NCI-H748 (cell line): ENCODE data around the gene FITM1.

Experiments
- DNase-seq: peaks from one replicate; lab custom pipeline; 2025; ENCODE audit not compliant: unreplicated experiment; lab: John Stamatoyannopoulos, UW

Gene FITM1

DNA sequence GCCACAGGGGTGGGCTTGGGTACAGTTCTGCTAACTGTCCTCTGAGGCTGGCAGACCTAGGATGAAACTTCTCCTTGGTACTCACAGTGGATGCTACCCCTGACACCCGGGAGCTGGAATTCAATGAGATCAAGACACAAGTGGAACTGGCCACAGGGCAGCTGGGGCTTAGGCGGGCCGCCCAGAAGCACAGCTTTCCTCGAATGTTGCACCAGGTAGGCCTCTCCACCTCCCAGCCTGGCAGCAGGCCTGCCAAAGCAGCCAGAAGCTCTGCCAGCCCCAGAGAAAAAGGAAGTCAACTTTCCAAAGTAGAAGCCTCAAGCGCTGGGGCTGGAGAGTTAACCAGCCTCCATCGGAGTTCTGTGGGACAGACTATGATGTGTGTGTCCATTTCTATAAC lies 13.3 kb upstream of the FITM1 start:
- DNase-seq = no peak

DNA sequence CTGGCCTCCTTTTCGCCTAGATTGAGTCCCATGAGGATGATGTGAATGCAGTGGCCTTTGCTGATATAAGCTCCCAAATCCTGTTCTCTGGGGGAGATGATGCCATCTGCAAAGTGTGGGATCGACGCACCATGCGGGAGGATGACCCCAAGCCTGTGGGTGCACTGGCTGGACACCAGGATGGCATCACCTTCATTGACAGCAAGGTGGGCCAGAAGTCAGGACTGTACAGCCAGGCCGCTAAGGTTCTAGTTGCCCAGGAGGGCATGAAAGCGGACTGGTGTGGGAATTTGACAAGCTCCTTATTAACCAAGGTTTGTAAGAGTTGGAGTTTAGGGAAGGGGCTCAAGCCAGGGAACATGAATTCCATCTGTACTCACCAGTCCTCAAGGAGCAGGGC lies 10.8 kb upstream of the FITM1 start:
- no peak for DNase-seq

DNA sequence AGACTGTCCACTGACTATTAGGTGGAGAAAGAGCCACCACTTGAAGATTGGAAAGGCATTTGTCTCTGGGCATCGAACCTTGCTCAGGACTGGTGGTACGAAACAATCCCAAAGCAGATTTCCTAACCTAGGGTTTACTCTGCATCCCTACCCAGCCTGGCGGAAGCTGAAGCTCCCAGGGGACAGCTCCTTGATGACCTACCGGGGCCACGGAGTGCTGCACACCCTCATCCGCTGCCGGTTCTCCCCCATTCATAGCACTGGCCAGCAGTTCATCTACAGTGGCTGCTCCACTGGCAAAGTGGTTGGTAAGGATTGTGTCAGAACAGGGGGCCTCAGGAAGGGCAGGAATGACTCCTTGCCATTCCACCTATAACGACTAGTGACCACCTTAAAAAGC lies 9.2 kb upstream of the FITM1 start:
- DNase-seq = no peak

DNA sequence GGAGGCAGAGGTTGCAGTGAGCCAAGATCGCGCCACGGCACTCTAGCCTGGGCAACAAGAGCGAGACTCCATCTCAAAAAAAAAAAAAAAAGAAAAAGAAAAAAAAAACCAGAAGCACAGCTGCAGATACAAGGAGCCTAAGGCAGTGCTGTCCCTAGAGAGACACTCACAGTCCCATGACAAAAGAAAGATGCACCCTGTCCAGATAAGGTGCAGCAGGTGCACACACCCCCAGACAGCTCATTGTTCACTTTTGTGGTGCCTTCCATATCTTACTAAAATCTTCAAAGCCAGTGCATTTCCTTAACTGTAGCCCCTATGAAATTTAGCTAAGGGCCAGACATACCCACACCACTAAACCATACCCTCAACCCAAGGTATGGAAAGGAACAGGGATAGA lies 8.0 kb upstream of the FITM1 start:
- DNase-seq = no peak

DNA sequence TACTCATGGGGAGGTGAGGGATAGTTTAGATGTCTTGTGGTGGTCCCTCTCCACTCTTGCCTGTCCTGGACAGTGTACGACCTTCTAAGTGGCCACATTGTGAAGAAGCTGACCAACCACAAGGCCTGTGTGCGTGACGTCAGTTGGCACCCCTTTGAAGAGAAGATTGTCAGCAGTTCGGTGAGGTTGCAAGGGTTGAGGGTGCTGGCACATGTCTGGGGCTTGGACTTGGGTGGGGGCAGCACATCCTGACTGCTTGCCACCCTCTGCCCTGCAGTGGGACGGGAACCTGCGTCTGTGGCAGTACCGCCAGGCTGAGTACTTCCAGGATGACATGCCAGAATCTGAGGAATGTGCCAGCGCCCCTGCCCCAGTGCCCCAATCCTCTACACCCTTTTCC lies 7.6 kb upstream of the FITM1 start:
- DNase-seq = no peak

DNA sequence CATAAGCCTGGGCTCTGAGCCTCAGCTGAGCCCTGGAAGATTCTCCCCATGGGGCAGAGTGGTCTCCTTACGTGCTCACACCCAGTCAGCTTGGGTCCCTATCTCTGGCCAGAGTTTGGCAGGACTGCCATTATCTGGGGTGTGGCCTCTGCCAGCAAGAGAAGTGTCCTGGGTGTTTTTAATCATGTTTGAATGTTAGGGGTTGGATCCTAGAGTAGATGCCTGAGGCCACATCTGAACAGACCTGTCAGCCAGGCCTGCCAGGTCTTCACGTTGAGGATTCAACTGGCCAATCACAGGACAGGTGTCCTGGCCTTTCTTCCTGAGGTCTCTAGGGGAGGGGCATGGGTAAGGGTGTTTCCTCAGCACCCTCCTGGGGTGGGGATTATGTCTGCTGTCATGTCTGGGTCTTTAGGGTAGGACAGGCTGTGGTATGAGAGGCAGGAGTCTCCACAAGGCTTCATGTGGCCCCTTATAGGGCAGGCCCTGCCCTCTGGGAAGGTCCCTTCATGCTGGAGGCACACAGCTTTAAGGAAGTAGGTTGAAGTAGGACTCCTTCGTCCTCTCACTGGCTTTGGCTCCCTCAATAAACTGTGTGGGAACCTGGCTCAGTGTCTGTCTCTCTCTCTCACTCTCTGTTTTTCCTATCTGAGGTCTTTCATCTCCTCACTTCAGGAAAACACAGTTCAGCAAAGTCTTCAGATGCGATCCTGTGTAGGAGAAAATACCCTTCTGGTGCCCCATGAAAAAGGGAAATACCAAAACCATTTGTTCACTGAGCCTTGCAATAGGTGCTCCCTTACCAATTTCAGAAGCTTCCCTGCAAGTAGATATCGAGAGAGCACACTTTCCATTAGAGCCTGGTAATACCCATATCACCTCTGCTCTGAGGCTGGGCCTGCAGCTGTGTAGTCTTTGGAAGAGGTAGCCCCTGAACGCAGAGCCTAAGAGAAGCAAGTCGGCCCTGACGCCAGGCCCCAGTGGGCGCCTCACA lies 6.7 kb upstream of the FITM1 start:
- no peak for DNase-seq

DNA sequence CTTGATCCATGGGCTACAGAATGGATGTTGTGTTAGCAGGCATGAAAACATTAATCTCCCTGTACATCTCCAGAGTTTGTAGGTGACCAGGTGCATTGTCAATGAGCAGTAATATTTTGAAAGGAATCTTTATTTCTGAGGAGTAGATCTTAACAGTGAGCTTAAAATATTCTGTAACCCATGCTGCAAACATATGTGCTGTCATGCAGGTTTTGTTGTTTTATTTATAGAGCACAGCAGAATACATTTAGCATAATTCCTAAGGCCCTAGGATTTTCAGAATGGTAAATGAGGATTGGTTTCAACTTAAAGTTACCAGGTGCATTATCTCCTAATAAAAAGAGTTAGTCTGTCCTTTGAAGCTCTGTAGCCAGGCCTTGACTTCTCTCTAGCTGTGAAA lies 3.5 kb upstream of the FITM1 start:
- DNase-seq = no peak

DNA sequence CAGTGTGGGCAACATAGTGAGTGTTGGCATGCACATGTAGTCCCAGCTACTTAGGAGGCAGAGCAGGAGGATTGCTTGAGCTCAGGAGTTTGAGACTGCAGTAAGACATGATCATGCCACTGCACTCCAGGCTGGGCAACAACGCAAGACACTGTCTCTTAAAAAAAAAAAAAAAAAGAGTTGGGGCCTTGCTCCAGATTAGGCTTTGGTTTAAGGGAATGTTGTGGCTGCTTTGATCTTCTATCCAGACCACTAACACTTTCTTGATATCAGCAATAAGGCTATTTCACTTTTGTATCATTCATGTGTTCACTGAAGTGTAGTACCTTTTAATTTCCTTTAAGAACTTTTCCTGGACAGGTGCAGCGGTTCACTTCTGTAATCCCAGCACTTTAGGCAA lies 2.8 kb upstream of the FITM1 start:
- no peak for DNase-seq

DNA sequence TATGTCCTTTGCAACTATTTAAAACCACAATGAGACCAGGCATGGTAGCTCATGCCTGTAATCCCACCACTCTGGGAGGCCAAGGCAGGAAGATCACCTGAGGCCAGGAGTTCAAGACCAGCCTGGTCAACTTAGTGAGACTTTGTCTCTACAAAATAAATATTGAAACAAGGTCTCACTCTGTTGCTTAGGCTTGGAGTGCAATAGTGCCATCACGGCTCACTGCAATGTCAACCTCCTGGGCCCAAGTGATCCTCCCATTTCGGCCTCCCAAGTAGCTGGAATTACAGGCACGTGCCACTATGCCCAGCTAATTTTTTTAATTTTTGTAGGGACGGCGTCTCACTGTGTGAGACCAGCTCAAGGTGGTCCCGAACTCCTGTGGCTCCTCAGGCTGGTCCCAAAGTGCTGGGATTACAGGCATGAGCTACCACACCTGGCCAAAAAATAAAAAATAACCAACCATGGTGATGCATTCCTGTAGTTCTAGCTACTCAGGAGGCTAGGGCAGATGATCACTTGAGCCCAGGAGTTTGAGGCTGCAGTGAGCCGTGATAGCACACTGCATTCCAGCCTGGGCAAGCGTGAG lies 955 bp upstream of the FITM1 start:
- DNase-seq = no peak

DNA sequence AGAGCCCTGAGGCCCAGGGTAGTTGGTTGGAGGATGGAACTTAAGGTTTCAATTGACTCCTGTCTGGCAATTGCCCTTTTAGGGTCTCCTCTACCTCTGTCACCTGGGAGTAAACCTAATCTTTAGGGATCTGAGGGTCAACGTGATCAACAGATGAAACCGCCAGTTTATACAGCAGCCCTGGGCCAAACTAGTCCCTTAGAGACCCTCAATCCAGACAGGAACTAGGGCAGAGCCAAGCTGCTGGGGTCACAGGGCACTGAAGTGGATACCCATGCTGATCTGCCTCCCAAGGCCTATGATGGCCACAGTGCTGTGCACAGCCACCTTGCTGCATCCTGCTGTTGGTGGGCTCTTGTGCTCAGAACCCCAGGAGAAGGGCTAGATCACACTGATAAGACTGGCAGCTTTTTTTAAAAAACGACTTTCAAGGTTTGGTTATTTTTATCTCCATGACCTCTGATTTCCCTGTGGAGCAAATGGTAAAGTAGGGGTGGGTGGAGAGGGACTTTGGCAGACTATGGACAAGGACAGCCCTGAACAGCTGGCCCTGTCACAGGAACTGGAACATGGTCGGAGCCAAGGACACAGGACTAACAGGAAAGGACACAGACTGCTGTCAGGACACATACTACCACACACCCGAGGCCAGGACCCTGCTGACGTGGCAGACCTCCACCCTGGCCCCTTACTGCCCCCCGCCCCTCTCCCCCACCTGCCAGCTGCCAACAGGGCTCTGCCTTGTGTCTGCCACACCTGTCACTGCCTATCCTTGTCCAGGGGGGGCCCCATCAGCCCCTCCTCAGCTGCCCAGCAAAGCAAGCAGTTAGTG lies 474 bp downstream of the FITM1 start:
- DNase-seq = no peak

DNA sequence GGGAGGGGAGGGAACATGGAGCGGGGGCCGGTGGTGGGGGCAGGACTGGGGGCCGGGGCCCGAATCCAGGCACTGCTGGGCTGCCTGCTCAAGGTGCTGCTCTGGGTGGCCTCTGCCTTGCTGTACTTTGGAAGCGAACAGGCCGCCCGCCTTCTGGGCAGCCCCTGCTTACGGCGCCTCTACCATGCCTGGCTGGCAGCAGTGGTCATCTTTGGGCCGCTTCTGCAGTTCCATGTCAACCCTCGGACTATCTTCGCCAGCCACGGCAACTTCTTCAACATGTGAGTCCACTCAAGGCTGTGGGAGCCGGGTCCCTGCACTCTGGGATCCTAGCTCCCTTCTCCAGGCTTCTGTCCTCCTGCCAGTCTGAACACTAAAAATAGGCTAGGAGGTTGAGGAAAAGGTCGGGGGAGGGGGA lies 1.1 kb downstream of the FITM1 start:
- no peak for DNase-seq

DNA sequence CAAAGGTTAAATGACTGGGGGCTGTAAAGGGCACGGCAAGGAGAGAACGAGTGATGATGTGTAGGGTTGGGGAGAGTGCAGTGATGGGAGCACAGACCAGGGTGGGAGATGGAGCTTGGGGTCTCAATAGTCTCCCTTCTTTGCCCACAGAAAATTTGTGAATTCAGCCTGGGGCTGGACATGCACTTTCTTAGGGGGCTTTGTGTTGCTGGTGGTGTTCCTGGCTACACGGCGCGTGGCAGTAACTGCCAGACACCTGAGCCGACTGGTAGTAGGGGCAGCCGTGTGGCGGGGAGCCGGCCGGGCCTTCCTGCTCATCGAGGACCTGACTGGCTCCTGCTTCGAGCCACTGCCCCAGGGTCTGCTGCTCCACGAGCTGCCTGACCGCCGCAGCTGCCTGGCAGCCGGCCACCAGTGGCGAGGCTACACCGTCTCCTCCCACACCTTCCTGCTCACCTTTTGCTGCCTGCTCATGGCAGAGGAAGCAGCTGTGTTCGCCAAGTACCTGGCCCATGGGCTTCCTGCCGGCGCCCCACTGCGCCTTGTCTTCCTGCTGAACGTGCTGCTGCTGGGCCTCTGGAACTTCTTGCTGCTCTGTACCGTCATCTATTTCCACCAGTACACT lies 1.7 kb downstream of the FITM1 start:
- DNase-seq = no peak

DNA sequence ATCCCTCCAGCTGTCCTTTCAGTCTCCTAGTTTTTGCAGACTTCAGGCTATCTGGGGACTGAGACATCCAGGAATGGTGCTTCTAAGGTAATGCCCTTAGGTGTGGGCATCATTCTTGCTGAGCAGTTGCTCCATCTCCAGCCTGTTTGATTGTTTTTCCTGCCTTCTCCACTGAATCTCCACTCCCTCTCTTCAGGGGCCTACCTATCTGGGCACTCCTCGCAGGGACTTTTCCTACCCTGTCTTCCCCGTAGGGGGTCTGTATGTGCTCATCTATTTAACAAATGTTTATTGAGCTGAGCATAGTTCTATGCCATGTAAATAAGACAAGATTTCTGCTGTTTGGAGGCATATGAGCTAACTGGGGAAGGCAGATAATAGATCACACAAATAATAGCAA lies 2.5 kb downstream of the FITM1 start:
- no peak for DNase-seq

DNA sequence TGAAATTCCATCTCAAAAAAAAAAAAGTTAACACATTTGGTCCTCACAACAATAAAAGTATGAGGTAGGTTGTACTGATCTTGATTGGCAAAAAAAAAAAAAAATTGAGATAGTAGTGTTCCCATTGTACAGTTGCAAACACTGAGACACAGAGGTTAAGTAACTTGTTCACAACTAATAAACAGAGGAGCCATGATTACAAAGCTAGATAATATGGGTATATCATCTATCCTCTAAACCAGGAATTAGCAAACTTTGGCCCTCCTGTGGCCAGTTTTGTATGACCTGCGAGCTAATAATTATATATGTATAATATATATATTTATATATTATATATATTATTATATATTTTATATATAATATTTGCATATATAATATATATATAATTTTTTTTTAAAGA lies 3.3 kb downstream of the FITM1 start:
- no peak for DNase-seq

DNA sequence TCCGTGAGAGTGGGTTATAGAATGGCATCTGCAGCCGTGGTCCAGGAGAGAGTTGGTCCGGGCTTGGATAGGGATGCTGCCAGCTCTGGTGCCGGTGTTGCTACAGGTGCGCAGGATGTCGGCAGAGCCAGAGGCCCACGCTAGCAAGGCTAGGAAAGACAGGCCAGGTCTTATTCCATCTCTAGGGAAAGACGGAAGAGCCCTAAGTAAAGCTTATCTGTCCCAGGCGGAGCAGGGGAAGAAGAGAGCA lies 5.0 kb downstream of the FITM1 start:
- DNase-seq = no peak

DNA sequence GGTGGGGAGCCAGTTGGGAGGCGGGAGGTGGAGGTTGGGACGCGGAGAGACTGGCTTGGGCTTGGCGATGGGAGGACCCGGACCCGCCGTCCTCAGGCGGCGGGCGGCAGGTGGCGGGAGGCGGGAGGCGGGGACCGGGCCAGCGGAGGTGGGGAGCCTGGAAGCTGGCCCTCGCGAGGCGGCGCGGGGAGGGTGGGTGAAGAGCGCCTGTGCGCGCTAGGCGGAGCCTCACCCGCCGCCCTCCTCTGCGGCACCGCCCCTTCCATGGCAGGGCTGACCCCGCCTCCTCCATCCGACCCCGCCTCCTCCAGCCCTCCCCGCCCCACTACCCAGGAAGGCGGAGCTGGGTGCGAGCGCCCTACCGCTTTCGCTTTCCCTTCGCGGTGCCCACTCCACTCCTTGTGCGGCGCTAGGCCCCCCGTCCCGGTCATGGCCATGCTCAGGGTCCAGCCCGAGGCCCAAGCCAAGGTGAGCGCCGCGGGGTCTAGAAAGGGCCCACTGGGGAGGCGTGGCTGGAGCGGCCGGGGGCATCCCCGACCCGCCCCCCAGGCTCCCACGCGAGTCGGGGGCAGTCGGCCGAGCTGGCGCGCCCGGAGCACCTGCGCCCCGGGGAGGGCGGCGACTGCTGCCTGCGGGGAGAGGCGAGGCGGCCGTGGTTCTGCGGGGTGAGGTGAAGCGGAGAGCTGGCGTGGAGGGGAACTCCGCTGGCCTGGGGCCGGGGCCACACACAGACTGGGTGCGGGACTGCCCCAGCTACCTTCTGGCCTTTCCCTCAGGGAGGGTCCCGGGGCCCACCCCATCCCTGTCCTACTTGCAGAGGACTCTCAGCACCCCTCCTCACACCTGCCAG lies 5.6 kb downstream of the FITM1 start, which contains the start of gene PSME1:
Gene PSME1 (plus strand): TSS at position 361 of the 850 bp plus-strand sequence. CDS start 69 bp downstream, at position 430.
- peak; percentile 93 for DNase-seq

DNA sequence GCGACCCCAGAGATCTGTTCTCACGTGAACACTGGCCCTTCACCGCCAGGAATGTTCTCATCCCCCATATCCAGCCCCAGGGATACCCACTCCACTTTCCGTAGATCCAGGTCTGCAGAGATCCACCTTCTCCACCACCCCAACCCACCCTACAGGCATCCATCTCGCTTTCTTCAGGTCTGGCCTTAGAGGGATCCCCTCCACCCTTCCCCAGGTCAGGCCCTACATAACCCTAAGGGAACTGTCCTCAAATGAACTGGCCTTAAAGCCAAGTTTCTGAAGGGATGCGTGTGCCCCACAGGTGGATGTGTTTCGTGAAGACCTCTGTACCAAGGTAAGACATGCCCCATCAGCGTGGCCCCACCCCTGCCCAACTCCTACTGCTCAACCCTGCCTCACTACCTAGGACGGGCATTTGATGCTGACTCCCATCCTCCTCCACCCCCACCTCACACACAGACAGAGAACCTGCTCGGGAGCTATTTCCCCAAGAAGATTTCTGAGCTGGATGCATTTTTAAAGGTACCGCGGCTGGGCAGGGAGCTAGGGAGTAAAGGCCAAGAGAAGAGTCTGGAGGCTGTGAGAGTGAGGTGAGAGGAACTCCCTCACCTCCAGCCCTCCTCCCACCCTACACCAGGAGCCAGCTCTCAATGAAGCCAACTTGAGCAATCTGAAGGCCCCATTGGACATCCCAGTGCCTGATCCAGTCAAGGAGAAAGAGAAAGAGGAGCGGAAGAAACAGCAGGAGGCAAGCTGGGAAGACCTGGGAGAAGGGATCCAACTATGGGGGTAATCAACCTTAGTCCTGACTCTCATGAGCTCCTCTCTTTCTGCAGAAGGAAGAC lies 6.4 kb downstream of the FITM1 start:
- no peak for DNase-seq

DNA sequence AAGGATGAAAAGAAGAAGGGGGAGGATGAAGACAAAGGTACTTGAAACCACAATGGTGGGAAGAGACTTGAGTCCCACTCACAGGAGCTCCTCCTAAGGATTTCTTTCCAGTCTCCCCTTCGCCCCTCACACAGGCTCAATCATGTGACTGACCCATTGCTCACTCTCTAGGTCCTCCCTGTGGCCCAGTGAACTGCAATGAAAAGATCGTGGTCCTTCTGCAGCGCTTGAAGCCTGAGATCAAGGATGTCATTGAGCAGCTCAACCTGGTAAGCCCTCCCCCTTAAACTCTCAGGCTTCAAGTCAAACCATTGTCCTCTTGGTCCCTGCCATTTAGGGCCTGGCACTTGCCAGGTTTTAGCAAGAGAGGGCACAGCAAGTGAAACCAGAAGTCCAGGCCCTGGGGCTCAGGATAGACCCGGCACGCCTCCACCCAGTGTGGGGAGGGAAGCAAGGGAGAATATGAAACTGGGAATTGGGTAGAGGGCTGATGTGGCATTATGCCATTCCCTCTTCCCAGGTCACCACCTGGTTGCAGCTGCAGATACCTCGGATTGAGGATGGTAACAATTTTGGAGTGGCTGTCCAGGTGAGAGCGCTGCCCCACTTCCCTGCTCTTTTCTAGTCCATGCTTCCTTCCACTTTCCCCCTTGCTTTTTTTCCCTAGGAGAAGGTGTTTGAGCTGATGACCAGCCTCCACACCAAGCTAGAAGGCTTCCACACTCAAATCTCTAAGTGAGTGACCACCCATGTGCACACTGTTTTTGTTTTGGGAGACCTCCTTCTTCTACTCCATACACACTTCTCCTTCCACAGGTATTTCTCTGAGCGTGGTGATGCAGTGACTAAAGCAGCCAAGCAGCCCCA lies 7.3 kb downstream of the FITM1 start:
- DNase-seq = no peak
